ENCODE results near the gene TLCD2.
"Not testable (repeated sequence)": the region's sequence is repeated elsewhere in the genome, so short reads cannot be mapped to it uniquely, and the experiment has no call there.

TLCD2 gene, protein sequence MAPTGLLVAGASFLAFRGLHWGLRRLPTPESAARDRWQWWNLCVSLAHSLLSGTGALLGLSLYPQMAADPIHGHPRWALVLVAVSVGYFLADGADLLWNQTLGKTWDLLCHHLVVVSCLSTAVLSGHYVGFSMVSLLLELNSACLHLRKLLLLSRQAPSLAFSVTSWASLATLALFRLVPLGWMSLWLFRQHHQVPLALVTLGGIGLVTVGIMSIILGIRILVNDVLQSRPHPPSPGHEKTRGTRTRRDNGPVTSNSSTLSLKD

DNA sequence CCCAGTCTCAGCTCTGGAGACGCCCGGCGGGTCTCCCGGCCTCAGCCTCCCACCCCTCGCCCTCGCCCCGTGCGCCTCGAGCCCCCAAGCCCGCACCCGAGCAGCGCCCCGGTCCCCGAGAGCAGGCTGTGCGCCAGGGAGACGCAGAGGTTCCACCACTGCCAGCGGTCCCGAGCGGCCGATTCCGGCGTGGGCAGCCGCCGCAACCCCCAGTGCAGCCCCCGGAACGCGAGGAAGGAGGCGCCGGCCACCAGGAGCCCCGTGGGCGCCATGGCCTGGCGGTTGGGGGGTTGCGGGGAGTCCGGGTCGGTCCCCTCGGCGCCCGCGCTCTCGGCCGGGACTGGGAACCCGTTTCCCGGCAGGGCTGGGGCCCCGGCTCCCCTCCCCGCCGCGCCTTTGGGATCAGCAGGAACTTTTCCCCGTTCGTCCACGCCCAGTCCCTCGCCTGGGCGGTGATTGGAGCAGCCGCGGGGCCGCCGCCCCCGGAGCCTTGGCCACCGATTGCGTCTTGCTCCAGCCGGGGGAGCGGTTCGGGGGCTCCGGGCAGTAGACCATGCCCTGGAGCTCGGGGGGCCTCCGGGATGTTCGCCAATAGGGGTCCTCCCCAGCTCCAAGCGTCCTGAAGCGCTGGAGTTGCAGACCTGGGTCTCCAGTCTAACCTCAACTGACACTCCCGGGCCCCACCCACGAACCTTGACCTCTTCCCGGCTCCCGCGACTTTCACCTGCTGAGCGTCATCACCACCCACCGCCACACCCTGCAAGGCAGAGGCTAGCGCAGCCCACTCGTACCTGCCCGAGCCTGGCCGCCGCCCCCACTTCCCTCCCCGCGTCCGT is at the start of gene TLCD2:
TLCD2 (minus strand) TSS at position 407 of the 836 bp plus-strand sequence; CDS start at position 272, 135 bp downstream.
- no peak for DNase-seq

DNA sequence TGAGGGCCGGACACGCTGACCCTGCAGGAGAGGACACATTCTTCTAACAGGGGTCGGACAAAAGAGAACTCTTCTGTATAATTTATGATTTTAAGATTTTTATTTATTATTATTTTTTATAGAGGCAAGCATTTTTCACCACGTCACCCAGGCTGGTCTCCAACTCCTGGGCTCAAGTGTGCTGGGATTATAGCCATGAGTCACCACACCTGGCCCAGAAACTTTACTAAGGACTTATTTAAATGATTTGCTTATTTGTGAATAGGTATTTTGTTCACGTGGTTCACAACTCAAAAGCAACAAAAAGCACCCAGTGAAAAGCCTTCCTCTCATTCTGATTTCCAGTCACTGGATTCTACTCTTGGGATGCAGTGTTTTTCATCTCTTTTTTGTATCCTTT is 49.4 kb upstream of the TLCD2 start:
- DNase-seq = no peak

DNA sequence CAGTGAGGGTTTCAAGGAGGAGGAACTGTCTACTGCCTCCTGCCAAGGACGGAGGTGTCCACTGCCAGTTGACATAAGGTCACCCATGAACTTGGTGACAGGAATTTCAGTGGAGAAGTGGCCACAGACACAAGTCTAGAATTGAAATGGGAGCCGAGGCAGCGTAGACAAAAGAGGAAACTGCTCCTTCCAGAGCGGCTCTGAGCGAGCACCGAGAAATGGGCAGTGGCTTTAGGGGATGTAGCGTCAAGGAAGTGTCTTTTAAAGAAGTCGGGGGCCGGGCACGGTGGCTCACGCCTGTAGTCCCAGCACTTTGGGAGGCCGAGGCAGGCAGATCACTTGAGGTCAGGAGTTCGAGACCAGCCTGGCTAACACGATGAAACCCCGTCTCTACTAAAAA is 48.6 kb upstream of the TLCD2 start:
- DNase-seq = peak in 1 of 2 donors; percentile 45

DNA sequence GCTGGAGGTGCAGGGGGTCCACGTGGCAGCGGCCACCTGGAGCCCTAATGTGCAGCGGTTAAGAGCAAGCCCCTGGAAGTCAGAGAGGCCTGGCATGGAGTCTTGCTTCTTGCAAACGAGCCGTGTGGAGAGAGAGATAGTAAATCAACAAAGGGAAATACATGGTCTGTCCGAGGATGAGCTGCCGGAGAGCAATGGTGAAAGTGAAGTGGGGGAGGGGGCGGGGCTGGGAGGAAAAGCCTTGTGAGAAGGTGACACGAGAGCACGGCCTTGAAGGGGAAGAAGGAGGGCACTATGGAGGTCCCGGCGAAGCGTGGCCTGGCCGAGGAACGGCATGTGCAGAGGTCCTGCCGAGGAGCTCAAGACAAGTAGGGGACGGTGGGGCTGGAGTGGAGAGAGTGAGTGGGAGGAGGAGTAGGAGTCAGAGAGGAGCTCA is 45.7 kb upstream of the TLCD2 start:
- no peak for DNase-seq

DNA sequence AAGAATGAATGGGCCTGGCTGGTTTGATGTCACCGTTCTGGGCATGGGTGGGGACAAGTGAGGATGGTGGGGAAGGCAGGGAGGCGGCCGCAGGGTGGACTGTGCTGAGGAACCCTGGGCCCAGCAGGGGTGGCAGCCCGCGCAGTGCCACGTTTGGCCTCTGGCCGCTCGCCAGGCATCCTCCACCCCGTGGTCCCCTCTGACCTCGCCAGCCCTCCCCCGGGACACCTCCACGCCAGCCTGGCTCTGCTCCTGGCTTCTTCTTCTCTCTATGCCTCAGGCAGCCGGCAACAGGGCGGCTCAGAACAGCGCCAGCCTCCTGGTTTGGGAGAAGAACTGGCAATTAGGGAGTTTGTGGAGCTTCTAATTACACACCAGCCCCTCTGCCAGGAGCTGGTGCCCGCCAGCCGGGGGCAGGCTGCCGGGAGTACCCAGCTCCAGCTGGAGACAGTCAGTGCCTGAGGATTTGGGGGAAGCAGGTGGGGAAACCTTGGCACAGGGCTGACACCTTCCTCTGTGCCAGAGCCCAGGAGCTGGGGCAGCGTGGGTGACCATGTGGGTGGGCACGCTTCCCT is 45.2 kb upstream of the TLCD2 start:
- no peak for DNase-seq

DNA sequence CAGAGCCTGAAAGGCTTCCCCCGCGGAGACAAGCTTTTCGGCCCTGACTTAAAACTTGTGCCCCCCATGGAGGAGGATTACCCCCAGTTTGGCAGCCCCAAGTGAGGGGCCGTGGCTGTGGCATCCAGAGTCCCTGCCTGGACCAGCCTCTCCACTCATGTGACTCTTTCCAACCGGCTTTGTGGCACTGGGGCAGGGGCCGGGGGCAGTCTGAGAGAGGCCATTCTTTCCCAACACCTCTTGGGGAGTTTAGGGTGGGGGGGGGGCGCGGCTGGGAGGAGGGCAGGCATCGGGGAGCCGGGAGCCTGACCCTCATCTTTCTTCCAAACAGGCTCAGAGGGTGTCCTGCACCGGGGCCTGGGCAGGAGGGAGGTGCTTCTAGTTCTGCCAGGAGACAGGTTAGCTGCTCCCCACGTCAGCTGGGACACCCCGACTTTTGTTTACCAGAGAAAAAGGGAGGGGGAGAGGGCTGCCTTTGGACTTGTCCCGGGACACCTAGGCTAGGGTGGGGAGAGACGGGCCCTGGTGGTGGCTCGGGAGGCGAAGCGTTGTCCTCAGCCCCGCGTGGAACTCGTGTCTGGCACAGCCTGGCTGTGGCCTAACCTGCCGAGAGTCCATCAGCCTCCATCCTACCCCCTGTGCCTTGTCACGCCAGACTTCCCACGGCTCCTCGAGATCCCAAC is 44.4 kb upstream of the TLCD2 start:
- DNase-seq = no peak

DNA sequence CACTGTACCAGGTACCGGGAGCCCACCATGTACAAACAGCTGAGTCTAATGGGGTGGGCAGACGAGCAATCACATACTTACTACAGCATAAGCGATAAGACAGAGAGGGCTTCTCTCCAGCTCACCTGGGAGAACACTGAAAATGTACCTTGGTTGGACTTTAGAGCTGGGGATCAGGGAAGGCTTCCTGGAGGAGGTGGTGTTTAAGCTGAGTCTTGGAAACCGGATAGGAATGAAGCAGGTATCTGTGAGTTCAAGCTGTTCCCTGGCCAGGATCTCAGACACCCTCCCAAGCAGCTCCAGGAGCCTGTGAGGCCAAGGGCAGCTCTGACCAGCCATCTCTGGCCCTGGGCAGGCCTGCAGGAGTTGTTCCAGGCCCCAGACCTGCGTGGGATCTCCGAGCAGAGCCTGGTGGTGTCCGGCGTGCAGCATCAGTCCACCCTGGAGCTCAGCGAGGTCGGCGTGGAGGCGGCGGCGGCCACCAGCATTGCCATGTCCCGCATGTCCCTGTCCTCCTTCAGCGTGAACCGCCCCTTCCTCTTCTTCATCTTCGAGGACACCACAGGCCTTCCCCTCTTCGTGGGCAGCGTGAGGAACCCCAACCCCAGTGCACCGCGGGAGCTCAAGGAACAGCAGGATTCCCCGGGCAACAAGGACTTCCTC is 43.7 kb upstream of the TLCD2 start:
- no peak for DNase-seq

DNA sequence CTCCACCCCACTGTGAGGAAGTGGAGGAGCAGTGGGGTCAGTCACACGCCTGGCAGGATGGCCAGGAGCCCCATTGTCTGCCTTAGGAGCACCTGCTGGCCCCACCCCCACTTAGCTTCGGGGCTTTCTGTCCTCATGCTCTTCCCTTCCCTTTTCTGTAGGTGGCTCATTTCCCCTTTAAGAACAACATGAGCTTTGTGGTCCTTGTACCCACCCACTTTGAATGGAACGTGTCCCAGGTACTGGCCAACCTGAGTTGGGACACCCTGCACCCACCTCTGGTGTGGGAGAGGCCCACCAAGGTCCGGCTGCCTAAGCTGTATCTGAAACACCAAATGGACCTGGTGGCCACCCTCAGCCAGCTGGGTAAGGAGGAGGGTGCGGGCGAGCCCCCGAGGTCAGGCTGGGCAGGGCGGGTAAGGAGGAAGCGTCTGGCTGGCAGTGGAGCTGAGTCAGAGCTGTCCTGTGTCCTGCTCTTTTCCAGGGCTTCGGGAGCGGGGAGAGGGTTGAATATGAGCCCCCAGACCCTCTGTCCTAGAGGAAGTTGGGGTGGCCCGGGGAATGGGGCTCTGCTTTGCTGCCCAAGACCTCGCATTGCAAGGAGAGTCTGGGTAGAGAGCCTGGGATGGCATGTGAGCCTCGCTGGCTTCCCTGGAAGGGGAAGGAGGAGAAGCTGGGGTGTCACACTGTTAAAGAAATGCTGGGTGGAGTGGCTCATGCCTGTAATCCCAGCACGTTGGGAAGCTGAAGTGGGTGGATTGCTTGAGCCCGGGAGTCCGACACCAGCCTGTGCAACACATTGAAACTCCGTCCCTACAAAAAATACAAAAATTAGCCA is 42.5 kb upstream of the TLCD2 start:
- peak; percentile 20 to 75 for DNase-seq

DNA sequence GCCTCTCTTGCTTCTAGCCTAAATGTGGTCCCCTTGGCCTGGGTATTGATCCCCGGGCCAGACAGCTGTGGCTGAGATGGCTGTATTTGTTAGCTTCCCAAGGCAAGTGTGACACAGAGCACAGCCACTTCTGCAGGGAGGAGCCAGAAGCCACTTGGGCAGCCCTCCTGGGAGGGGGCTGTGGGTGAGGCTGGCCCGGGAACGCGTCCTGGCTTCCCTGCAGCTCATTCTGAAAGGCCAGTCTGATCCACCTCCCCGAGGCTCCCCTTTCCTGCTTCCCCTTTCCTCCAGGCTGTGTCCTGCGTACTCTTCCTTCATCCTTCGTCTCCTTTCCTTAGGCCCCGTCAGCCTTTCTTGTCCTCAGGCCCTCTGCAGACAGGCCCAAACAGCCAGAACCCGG is 40.5 kb upstream of the TLCD2 start:
- DNase-seq = no peak

DNA sequence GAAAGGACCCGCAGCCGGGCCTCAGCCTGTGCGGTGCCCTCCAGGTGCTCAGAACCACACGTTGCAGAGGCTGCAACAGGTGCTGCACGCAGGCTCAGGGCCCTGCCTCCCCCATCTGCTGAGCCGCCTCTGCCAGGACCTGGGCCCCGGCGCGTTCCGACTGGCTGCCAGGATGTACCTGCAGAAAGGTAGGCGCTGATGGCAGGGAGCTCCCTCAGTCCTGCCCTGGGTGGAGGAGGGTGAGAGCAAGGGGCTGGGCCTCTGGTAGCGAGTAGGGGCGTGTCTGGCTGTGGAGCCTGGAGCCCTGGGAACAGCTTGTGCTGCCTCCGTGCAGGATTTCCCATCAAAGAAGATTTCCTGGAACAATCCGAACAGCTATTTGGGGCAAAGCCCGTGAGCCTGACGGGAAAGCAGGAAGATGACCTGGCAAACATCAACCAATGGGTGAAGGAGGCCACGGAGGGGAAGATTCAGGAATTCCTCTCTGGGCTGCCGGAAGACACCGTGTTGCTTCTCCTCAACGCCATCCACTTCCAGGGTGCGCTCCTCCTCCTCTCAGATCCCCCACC is 36.9 kb upstream of the TLCD2 start:
- DNase-seq = no peak

DNA sequence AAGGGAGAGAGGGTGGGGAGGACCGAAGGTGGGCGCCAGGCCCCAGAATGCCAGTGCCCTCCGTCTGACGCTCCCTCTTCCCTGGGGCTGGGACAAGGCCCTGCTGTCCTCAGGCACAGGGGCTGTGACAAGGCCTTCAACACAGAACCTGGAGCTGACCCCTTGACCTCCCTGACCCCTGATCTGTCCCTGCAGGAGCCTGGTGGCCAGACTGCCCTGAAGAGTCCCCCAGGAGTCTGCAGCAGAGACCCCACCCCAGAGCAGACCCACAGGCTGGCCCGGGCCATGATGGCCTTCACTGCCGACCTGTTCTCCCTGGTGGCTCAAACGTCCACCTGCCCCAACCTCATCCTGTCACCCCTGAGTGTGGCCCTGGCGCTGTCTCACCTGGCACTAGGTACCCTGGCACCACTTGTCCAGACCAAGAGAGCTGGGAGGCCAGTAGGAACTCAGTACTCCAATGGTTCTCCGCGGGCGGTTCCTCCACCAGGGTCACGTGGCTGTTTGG is 35.4 kb upstream of the TLCD2 start:
- DNase-seq = no peak

DNA sequence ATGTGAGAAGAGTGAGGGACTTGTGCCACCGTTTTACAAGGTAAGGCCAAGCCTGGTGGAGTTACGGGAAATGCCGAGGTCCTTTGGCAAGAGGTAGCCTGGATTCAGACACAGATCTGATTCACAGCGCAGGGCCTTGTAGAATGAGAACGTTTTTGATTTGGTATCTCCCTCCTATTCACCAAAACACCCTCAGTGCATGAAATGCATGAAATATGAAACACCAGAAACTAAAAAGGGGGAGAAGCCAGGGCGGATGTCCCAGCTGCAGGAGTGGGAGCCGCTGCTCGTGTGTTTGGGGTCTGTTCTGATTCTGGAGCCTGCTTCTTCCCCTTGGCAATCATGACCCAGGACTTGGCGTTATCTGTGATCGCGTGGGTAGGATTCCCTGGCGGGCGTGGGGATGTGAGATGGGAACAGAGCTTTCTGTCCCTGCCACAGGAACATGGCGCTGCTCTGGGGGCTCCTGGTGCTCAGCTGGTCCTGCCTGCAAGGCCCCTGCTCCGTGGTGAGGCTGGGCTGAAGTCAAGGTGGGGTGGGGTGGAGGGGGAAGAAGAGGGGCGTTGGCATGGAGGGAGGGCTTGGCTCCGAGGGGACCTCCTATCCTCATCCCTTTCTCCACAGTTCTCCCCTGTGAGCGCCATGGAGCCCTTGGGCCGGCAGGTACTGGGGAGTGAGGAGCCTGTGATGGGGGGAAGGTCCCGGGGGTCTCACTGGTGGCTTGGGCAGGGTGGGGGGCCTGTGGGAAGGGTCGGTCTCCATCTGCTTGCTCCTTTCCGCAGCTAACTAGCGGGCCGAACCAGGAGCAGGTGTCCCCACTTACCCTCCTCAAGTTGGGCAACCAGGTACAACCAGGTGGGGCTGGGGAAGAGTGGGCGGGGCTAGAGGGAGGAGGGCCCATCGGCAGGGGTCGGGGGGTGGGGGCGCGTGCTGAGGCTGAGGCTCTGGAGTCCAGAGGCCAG is 34.7 kb upstream of the TLCD2 start:
- DNase-seq = no peak

DNA sequence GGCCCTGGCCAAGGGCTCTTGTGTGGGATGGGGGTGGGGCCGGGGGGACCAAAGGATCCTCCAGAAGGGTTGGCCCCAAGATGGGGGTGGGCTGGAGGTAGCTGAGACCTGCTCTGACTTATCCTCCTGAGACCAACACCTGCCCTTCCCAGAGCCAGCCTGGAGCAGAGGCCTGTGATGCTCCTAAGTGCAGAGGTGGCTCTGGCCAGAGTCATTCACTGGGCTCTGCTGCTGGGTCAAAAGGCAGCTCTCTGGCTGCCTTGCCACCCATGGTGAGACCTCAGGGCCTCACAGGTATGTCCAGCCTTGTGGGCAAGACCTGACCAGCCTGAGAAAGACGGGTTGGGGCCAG is 32.9 kb upstream of the TLCD2 start:
- no peak for DNase-seq

DNA sequence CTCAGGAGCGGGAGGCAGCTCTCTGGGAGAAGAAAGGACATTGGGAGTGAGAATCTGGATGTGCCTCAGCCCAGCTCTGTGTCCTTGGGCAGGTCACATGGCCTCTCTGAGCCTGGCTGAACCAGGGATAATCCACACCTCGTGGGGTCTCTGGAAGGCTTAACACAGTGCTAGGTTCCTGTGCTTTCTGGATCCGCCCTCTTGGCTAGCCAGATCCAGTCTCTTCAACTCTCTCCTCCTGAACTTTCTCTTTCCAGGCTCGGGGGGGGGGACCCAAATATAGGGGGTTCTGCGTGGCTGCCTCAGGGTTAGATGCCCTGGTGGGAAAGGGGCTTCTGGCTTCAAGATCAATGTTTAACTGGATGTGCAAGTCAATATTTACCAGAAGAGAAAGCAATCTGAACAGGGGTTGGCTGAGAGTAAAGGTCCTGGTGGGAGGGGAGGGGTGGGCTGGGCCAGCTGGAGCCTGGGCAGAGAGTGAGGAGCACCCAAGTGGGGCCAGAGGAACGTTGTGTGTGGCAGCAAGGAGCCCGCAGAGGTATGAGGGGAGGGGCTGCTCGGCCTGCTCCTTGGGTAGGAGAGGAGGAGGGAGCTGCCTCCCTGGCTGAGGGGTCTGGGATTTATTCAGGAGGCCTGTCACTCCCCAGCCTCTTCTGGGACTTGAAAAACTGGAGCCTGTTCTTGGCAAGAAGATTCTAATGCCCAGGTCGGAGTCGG is 32.4 kb upstream of the TLCD2 start, which contains the start of gene SERPINF2:
SERPINF2 (plus strand) TSS at position 501 of the 717 bp plus-strand sequence. CDS start 2,125 bp downstream, outside the sequence.
- DNase-seq = no peak

DNA sequence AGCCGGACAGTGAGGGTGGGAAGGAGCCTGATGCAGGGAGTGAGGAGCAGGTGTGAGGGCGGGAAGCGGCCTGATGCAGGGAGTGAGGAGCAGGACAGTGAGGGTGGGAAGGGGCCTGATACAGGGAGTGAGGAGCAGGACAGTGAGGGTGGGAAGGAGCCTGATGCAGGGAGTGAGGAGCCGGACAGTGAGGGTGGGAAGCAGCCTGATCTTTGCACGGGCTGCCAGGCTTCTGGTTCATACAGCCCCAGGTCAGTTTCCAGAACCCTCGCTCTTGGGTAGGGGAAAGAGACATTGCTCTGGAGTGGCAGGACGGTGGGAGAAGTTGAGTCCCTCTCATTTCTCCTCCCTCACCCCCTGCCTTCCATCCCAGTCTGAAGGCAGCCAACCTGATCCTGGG is 31.7 kb upstream of the TLCD2 start:
- not testable (repeated sequence) for DNase-seq

DNA sequence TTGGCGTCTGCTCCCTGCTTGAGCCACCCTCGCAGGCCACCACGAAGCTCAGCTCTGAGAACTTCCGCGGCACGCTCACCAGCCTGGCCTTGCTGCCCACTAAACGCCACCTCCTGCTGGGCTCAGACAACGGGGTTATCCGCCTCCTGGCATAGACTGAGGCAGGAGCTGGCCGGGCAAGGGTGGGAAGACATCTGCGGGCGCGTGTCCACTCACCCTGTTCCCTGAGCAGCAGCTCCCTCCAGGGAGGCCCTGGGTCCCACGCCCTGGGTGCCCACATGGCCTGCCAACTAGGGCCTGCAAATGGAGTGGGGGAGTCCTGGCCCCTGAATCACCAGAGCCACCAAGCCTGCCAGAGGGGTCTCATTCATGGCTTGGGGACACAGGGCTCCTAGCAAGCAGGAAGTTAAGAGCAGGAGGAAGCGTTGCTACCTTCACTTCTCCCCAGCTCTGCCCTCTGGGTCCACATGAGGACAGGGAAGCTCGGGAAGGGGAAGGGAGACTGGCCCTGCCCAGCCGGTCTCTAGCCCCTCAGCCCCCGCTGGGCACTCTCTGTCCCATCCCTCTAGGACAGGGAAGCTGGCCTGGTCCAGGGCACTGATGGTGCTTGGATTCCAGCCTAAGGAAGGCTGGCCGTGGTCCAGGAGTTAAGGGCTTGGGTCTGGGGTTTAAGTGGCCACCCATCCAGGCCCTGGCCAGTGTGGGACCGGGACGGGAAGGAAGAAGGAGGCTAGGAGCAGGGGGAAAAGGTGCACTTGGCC is 27.5 kb upstream of the TLCD2 start:
- no peak for DNase-seq

DNA sequence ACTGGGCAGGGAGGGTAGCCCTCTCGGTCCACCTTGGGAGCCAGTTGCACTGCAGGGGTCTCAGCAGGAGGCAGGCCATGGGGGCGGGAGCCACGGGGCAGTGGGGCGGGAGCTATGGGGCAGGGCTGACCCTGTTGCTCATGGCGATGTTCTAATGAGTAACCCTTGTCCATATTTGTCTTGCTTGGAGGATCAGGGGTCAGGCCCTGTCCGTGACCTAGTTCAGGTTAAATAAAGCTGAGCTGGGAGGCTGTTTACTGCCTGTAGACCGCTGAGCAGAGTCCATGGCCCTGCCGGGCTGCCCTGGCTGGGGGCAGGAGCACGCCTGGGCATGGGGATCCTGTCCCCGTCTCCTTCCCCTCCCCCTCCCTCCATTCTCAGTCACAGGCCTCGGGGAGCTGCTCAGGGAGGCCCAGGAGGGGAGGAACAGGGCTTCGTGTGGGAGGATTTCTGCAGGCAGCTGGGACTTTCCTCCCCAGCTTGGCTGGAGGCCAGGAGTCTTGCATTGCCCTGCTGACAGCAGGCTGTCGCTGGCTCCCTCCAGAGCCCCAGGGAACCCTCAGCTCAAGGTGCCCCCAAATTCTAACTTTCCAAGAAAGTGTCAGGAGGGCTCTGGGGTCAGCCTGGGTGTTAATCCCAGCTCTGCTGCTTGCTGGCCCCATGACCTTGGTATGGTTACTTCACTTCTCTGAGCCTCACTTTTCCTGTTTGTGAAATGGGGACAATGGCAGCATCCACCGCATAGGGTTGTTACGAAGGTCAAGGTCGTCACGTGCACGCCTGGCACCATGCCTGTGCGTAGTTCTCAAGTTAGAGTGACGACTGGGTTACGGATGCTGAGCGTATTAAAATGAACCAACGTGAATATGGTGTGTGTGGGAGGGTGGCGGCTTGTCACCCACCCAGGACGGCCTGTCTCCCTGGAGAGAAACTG is 26.4 kb upstream of the TLCD2 start:
- DNase-seq = peak in 1 of 2 donors; percentile 66
